B cell (primary cell): Measurements from ENCODE around the gene TTLL11. TPM values are rescaled to one million over a fixed set of nuclear protein-coding genes. Genes with fewer than 3 reads are reported as not detected.
"Not testable (repeated sequence)": the region's sequence is repeated elsewhere in the genome, so short reads cannot be mapped to it uniquely, and the experiment has no call there.

Source experiments
- ATAC-seq: fragments of 200-7000 bp; cut with Tn5 transposase; one replicate; pipeline ENCODE4 v1.10.0; 2021; ENCODE audit warnings: low read depth, mild to moderate bottlenecking, moderate number of reproducible peaks, moderate library complexity
- CTCF ChIA-PET: fragments of 350-600 bp; sonication (Branson Sonifier 250); formaldehyde crosslinking; loops from one replicate; lab custom pipeline; 2021; ENCODE audit warnings: antibody characterized with exemption, inconsistent platforms; lab: Charles Lee
- POLR2A ChIA-PET: fragments of 350-600 bp; sonication (Branson Sonifier 250); formaldehyde crosslinking; loops from one replicate; lab custom pipeline; 2021; ENCODE audit warnings: antibody characterized with exemption; lab: Charles Lee
- DNase-seq: peaks from one replicate; pipeline ENCODE4 v3.0.0; 2013
- H2AFZ ChIP-seq: 2 replicates; pipeline ENCODE4 v1.6.1; 2012; ENCODE audit warnings: mild to moderate bottlenecking, low read depth, low read length; ENCODE audit not compliant: insufficient read depth, poor library complexity, severe bottlenecking
- H3K27ac ChIP-seq, 2 donors: 1 replicate in 1 of 2; 2 replicates in 1 of 2; pipeline ENCODE4 v1.5.1; 2012 to 2013; ENCODE audit warnings: low read length in 2 of 2, mild to moderate bottlenecking in 2 of 2, moderate library complexity in 1 of 2
- H3K27me3 ChIP-seq, 4 experiments: fragments of 200-600 bp in 1 of 4; sonication (generic) in 1 of 4; replicated peaks in 1 of 4; 1 replicate in 2 of 4; 2 replicates in 2 of 4; pipeline versions ENCODE4 v1.6.1 to v1.7.0; 2013 to 2016; ENCODE audit warnings: low read length in 3 of 4, mild to moderate bottlenecking in 2 of 4, mixed read lengths in 1 of 4, moderate library complexity in 1 of 4; ENCODE audit not compliant: insufficient read depth in 4 of 4, control insufficient read depth in 3 of 4; ENCODE audit errors: control extremely low read depth in 1 of 4
- H3K36me3 ChIP-seq, 2 experiments: replicated peaks in 1 of 2; 1 replicate in 1 of 2; 2 replicates in 1 of 2; pipeline versions ENCODE4 v1.6.1 to v1.7.1; 2013; ENCODE audit warnings: low read length in 1 of 2; ENCODE audit not compliant: insufficient read depth in 2 of 2, control insufficient read depth in 1 of 2; ENCODE audit errors: control extremely low read depth in 1 of 2, extremely low read depth in 1 of 2
- H3K4me1 ChIP-seq, 2 donors: fragments of 200-600 bp in 1 of 2; sonication (generic) in 1 of 2; 1 replicate in 1 of 2; 2 replicates in 1 of 2; pipeline versions ENCODE4 v1.5.1 to v1.6.1; 2013 to 2017; ENCODE audit warnings: low read length in 2 of 2; ENCODE audit not compliant: control insufficient read depth in 2 of 2, insufficient read depth in 2 of 2
- H3K4me2 ChIP-seq: replicated peaks from 2 replicates; pipeline ENCODE3; 2012; ENCODE audit warnings: mild to moderate bottlenecking, low read depth, low read length; ENCODE audit not compliant: poor library complexity, severe bottlenecking
- H3K4me3 ChIP-seq, 5 experiments: fragments of 200-600 bp in 1 of 5; sonication (generic) in 1 of 5; 1 replicate in 3 of 5; 2 replicates in 2 of 5; pipeline versions ENCODE4 v1.5.1 to v1.7.0; 2011 to 2016; ENCODE audit warnings: low read length in 4 of 5, mild to moderate bottlenecking in 4 of 5, low read depth in 2 of 5, control low read depth in 1 of 5, moderate library complexity in 1 of 5; ENCODE audit not compliant: insufficient read depth in 1 of 5; ENCODE audit errors: control extremely low read depth in 1 of 5, extremely low read depth in 1 of 5
- H3K79me2 ChIP-seq: fragments of 200-600 bp; sonication (generic); one replicate; pipeline ENCODE4 v1.6.0; 2016; ENCODE audit warnings: low read length; ENCODE audit not compliant: control insufficient read depth, insufficient read depth
- H3K9ac ChIP-seq: fragments of 200-600 bp; sonication (generic); 2 replicates; pipeline ENCODE4 v1.6.1; 2017; ENCODE audit warnings: mild to moderate bottlenecking, low read length, moderate library complexity
- H3K9me3 ChIP-seq, 3 donors: one replicate each; pipeline versions ENCODE4 v1.6.1 to v1.7.1; 2013; ENCODE audit warnings: low read length in 2 of 3; ENCODE audit not compliant: control insufficient read depth in 2 of 3, insufficient read depth in 1 of 3; ENCODE audit errors: control extremely low read depth in 1 of 3
- H4K20me1 ChIP-seq: 2 replicates; pipeline ENCODE4 v1.6.0; 2012; ENCODE audit warnings: mild to moderate bottlenecking, low read length; ENCODE audit not compliant: insufficient read depth, control insufficient read depth, poor library complexity, severe bottlenecking
- H3K27ac Mint-ChIP-seq: one replicate; pipeline ENCODE4 v1.8.0; 2021; ENCODE audit warnings: mixed read lengths
- H3K27me3 Mint-ChIP-seq: one replicate; pipeline ENCODE4 v1.8.0; 2021; ENCODE audit warnings: mixed read lengths
- H3K4me1 Mint-ChIP-seq: one replicate; pipeline ENCODE4 v1.8.0; 2021; ENCODE audit warnings: mixed read lengths
- H3K4me3 Mint-ChIP-seq: one replicate; pipeline ENCODE4 v1.8.0; 2021; ENCODE audit warnings: mixed read lengths
- H3K9me3 Mint-ChIP-seq: one replicate; pipeline ENCODE4 v1.8.0; 2022; ENCODE audit warnings: mixed read lengths; ENCODE audit not compliant: insufficient read depth
- EZH2 ChIP-seq: IDR thresholded peaks from 2 replicates; pipeline ENCODE4 v1.6.1; 2012; ENCODE audit warnings: borderline replicate concordance, low read depth, mild to moderate bottlenecking, moderate library complexity, low read length; ENCODE audit not compliant: insufficient read depth, poor library complexity, severe bottlenecking
- WGBS: methylation state at CpG from one replicate; pipeline ENCODE4 v1.1.5; 2013; ENCODE audit warnings: missing lambda C conversion rate; ENCODE audit not compliant: insufficient coverage; 5-methylcytosine and 5-hydroxymethylcytosine counted together
- intact Hi-C: fragments of 100-400 bp; cut with micrococcal nuclease; formaldehyde crosslinking; loops from one replicate; pipeline ENCODE4 v1.10.0; 2022
- polyA plus RNA-seq: library from polyadenylated mRNA; depleted of rRNA; stranded (reverse); fragments of >200 nt; gene quantifications from 2 replicates; pipeline ENCODE4 v1.2.3, GENCODE V29; 2012
- total RNA-seq, 2 donors: library from RNA; stranded (reverse); fragments of 120-200 nt in 1 of 2; gene quantifications; 1 replicate in 1 of 2; 2 replicates in 1 of 2; pipeline versions ENCODE4 v1.2.3 to v1.2.4, GENCODE V29; 2013 to 2022
- TF ChIP-seq, protein P1 (sequence below): fragments of 200-600 bp; IDR thresholded peaks from one replicate; pipeline ENCODE4 v1.8.0; 2022; ENCODE audit warnings: antibody characterized with exemption, mild to moderate bottlenecking

Gene TTLL11
- total and polyA plus RNA-seq, 2 donors (not counting 1 experiment from before 2014, with no cell fraction given) = 3.6 to 3.8 TPM

DNA sequence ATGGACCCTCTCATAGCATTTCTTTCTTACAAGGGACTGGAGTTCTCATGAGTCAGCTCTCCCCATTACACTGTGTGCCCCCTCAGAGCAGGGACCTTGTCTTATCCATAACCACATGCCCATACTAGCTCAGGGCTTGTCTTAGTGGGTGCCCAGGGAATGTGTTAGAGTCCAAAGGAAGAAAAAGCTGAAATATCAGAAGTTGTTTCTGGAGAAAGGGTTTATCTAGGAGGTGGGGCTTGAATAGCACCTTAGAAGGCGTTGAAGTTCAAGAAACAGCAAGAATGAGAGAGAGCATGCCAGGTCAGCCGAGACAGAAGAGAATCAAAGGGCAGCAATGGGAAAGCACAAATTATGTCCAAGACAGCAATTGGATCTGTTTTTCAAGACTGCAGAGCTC lies 109.4 kb downstream of the TTLL11 start:
- Histone ChIP-seq H3K27me3 (no peaks in the 10 kb centered on the region), H4K20me1 (no peaks in the 10 kb centered on the region), H3K4me3 (no peak overlapping the region), H3K79me2 (no peaks in the 10 kb centered on the region), H3K9ac (no peak overlapping the region), H2AFZ (no peak overlapping the region), H3K27ac (no peak overlapping the region), H3K9me3 (peaks cover 4 to 7% (median 5%) of the 10 kb centered on the region in 3 donors), H3K4me2 (no peak overlapping the region), H3K4me1 (no peaks in the 10 kb centered on the region), H3K36me3 (no peaks in the 10 kb centered on the region)
- Mint-ChIP-seq H3K4me3 (no peak overlapping the region), H3K4me1 (peaks cover 4% of the 10 kb centered on the region), H3K27me3 (no peaks in the 10 kb centered on the region), H3K27ac (no peak overlapping the region), H3K9me3 (peaks cover 8% of the 10 kb centered on the region)
- TF ChIP-seq EZH2 = no peak
- TF ChIP-seq, protein P1, sequence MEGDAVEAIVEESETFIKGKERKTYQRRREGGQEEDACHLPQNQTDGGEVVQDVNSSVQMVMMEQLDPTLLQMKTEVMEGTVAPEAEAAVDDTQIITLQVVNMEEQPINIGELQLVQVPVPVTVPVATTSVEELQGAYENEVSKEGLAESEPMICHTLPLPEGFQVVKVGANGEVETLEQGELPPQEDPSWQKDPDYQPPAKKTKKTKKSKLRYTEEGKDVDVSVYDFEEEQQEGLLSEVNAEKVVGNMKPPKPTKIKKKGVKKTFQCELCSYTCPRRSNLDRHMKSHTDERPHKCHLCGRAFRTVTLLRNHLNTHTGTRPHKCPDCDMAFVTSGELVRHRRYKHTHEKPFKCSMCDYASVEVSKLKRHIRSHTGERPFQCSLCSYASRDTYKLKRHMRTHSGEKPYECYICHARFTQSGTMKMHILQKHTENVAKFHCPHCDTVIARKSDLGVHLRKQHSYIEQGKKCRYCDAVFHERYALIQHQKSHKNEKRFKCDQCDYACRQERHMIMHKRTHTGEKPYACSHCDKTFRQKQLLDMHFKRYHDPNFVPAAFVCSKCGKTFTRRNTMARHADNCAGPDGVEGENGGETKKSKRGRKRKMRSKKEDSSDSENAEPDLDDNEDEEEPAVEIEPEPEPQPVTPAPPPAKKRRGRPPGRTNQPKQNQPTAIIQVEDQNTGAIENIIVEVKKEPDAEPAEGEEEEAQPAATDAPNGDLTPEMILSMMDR = no peak
- DNase-seq = no peak
- ATAC-seq = no peak
- CTCF ChIA-PET = interaction anchor here (1.0 to 1.7 kb wide), 3 partner anchors 9 to 296 kb away, joined by 4 read pairs; no protein-coding TSS in a partner anchor
- 92% methylated on average over 2 of the region's 2 CpGs for WGBS
- intact Hi-C loops = no loop called here
- POLR2A ChIA-PET = no interaction called here

DNA sequence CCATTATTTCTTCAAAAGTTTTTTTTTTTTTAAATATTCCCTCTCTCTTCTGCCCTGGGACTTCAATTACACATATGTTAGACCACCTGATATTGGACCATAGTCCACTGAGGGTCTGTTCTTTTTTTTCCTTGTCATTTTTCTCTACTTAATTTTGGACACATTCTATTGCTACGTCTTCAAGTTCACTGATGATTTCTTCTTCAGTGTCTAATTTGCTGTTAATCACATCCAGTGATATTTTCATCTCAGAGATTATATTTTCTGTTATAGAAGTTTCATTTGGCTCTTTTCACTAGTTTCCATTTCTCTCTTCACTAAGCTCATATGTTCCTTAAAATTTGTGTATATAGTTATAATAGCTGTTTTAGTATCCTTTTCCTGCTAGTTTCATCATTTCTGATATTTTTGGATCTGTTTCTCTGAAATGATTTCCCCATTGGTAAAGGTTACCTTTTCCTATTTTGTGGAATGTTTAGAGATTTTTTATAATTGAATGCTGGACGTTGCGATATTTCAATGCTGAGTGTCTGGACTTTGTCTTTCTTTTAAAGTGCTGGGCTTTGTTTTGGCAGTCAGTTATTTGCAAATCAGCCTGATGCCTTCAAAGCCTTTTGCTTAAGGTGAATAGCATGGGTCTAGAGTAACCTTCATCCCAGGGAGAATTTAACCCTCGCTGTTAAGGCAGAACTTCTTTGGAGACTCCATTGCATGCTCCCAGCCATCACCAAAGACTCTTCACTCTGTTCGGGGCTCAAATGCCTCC lies 111.8 kb downstream of the TTLL11 start:
- Mint-ChIP-seq H3K9me3 (peaks cover 8% of the 10 kb centered on the region), H3K27ac (no peak overlapping the region), H3K4me1 (peaks cover 3% of the 10 kb centered on the region), H3K4me3 (no peak overlapping the region), H3K27me3 (no peaks in the 10 kb centered on the region)
- ChIA-PET POLR2A (no interaction called here), CTCF (interaction anchor here (1.1 to 1.5 kb wide), 2 partner anchors 9 to 14 kb away, joined by 3 to 6 read pairs; no protein-coding TSS in a partner anchor)
- no peak overlapping the region for H3K4me3 ChIP-seq
- H3K9me3 ChIP-seq = peaks cover 4 to 7% (median 5%) of the 10 kb centered on the region in 3 donors
- 98% methylated on average over 4 of the region's 5 CpGs for WGBS
- intact Hi-C loops = no loop called here
- H3K4me2 ChIP-seq = no peak overlapping the region
- no peaks in the 10 kb centered on the region for H4K20me1 ChIP-seq
- H3K36me3 ChIP-seq = no peaks in the 10 kb centered on the region
- no peak overlapping the region for H2AFZ ChIP-seq
- no peak overlapping the region for H3K9ac ChIP-seq
- DNase-seq (no peak), ATAC-seq (no peak)
- H3K4me1 ChIP-seq = no peaks in the 10 kb centered on the region
- no peaks in the 10 kb centered on the region for H3K79me2 ChIP-seq
- H3K27me3 ChIP-seq = no peaks in the 10 kb centered on the region
- TF ChIP-seq EZH2 = no peak
- TF ChIP-seq, protein P1 = no peak
- no peak overlapping the region for H3K27ac ChIP-seq

DNA sequence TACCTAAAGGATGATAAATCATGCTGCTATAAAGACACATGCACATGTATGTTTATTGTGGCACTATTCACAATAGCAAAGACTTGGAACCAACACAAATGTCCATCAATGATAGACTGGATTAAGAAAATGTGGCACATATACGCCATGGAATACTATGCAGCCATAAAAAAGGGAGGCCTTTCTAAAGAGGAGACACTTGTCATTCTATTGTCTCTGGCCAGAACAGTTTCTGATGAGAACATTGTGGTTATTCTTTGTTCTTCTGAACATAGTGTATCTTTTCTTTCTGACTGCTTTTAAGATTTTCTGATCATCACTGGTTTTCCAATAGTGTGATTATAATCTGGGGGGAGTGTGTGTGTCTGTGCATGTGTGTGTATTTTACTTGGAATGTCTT lies 112.4 kb downstream of the TTLL11 start:
- H3K9ac ChIP-seq, H3K27ac Mint-ChIP-seq, H3K4me3 Mint-ChIP-seq, H3K4me1 ChIP-seq, H3K9me3 ChIP-seq, H3K4me3 ChIP-seq, H3K27me3 Mint-ChIP-seq, H4K20me1 ChIP-seq, H3K4me2 ChIP-seq, ATAC-seq, intact Hi-C loops, H2AFZ ChIP-seq, H3K36me3 ChIP-seq, POLR2A ChIA-PET, H3K27me3 ChIP-seq, H3K9me3 Mint-ChIP-seq, H3K79me2 ChIP-seq, DNase-seq, H3K4me1 Mint-ChIP-seq, H3K27ac ChIP-seq: not testable (repeated sequence)
- WGBS = 100% methylated on average over 1 of the region's 1 CpG
- CTCF ChIA-PET = interaction anchor here (1.1 to 1.5 kb wide), 2 partner anchors 10 to 15 kb away, joined by 3 to 6 read pairs; no protein-coding TSS in a partner anchor
